ENCODE results near the gene NAMPT. TPM values are rescaled to one million over a fixed set of nuclear protein-coding genes. Genes with fewer than 3 reads are reported as not detected.

Gene NAMPT
- total RNA-seq, 4 donors from 2014 or later = 91.8 to 99.5 (median 97.5) TPM

DNA sequence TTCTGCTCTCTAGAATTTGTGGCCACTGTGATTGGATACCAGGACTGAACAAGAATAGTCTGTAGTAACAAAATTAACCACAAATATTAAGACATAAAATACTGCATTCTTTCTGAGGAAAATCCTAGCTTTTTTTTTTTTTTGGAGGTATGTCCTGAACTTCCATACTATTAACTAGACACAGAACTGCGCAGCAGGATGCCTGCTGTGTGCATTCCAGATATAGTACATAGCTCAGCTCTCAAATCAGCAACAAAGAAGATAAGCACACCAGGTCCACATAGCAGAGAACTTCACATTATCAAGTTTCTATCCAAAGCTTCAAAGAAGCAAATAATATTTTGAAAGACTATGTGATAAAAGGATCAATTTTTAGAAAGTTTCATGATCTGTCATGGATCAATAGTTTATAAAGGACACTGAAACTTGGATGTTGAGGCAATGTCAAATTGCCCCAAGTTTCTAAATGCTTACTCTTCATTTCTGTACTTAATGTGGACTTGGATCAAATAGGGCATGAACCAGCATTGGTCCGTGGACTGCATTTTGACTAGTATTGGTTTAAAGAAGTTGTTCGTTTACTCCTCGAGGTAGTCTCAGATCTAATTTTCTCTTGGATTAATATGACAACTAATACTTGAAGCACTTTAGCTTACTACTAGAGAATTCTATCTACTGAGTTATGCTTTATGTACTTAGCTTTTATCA lies 15.4 kb downstream of the NAMPT start:
- no peak overlapping the region for H3K4me3 ChIP-seq
- H3K36me3 ChIP-seq = peaks cover 0 to 90% (median 0%) of the 10 kb centered on the region in 3 donors
- H3K27ac ChIP-seq = no peak overlapping the region
- no peaks in the 10 kb centered on the region for H3K27me3 ChIP-seq
- no peaks in the 10 kb centered on the region for H3K4me1 ChIP-seq
- TF ChIP-seq, protein P1, sequence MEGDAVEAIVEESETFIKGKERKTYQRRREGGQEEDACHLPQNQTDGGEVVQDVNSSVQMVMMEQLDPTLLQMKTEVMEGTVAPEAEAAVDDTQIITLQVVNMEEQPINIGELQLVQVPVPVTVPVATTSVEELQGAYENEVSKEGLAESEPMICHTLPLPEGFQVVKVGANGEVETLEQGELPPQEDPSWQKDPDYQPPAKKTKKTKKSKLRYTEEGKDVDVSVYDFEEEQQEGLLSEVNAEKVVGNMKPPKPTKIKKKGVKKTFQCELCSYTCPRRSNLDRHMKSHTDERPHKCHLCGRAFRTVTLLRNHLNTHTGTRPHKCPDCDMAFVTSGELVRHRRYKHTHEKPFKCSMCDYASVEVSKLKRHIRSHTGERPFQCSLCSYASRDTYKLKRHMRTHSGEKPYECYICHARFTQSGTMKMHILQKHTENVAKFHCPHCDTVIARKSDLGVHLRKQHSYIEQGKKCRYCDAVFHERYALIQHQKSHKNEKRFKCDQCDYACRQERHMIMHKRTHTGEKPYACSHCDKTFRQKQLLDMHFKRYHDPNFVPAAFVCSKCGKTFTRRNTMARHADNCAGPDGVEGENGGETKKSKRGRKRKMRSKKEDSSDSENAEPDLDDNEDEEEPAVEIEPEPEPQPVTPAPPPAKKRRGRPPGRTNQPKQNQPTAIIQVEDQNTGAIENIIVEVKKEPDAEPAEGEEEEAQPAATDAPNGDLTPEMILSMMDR (IDR thresholded peaks at IDR 0.05) = no peak
- TF ChIP-seq POLR2A (IDR thresholded peaks at IDR 0.05) = no peak
- no peak for DNase-seq
- no peaks in the 10 kb centered on the region for H3K9me3 ChIP-seq

DNA sequence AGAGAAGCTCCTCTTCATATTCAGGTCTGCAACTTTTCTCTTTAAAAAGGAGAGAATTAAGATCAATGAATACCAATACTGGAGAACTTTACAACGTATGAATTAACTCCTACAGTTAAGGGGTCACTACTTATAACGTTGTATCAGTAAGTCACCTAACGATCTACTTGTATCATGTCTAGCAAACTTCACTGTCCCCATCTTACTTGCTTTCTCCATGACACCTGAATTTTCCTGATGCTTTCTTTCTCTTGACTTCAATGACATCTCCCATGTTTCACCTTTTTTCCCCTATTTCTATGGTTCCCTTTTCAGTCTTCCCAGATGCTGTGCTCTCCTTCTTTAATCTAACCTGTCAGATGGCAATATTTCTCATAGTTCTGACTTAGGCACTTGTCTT lies 19.6 kb downstream of the NAMPT start:
- Histone ChIP-seq H3K4me3 (no peak overlapping the region), H3K27ac (no peak overlapping the region), H3K4me1 (peaks cover 0 to 13% (median 0%) of the 10 kb centered on the region in 4 donors), H3K36me3 (peaks cover 0 to 81% (median 0%) of the 10 kb centered on the region in 3 donors), H3K9me3 (no peaks in the 10 kb centered on the region), H3K27me3 (no peaks in the 10 kb centered on the region)
- DNase-seq = no peak
- no peak for TF ChIP-seq POLR2A (IDR thresholded peaks at IDR 0.05)
- TF ChIP-seq, protein P1 (IDR thresholded peaks at IDR 0.05) = no peak

DNA sequence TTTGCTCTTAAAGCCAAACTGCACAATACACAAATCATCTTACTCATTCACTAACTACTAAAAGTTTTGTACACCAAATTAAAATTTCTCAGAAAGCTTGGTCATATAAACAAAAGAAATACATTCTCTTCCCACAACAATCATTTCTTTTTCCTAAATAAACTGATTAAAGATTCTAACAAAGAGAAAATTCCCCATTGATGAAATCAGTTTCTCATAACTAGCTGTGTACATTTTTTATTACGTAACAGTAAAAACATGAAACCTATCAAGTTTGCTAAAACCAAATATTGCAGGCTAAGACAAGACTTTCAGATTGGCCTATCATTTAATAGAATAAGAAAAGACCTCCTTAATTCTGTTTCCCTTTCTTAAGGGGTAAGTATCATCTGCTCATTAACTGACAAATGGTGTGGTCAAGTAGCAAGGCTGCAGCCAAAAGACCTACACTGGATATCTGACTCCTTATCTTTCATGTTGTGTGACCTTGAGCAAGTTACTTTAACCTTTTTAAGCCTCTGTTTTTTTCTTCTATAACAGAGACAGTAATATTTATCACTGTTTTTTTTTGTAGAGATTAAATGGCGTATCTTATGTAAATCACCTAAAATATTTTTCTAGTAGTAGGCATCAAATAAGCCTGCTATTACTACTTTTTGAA lies 22.4 kb downstream of the NAMPT start:
- Histone ChIP-seq H3K4me1 (peaks cover 0 to 13% (median 0%) of the 10 kb centered on the region in 4 donors), H3K4me3 (no peak overlapping the region), H3K27ac (no peak overlapping the region), H3K27me3 (no peaks in the 10 kb centered on the region), H3K36me3 (peaks cover 0 to 82% (median 4%) of the 10 kb centered on the region in 3 donors), H3K9me3 (no peaks in the 10 kb centered on the region)
- DNase-seq = no peak
- no peak for TF ChIP-seq POLR2A (IDR thresholded peaks at IDR 0.05)
- TF ChIP-seq, protein P1 (IDR thresholded peaks at IDR 0.05) = no peak

DNA sequence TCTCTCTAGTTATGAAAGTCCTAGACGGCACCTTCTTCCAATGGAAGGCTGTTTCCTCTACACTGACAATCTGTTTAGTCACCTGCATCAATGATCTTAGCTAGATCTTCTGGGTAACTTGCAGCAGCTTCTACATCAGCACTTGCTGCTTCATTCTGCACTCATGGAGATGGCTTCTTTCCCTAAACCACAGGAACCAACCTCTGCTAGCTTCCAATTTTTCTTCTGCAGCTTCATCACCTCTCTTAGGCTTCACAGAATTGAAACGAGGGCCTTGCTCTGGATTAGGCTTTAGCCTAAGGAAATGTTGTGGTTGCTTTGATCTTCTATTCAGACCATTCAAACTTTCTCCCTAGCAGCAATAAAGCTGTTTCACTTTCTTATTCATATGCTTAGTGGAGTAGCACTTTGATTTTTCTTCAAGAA lies 24.6 kb downstream of the NAMPT start:
- Histone ChIP-seq H3K4me3 (no peak overlapping the region), H3K4me1 (peaks cover 0 to 13% (median 0%) of the 10 kb centered on the region in 4 donors), H3K27me3 (no peaks in the 10 kb centered on the region), H3K9me3 (no peaks in the 10 kb centered on the region), H3K36me3 (peaks cover 0 to 78% (median 4%) of the 10 kb centered on the region in 3 donors), H3K27ac (peak overlapping the region in 1 of 4 donors; percentile 8)
- no peak for DNase-seq
- TF ChIP-seq POLR2A (IDR thresholded peaks at IDR 0.05) = no peak
- TF ChIP-seq, protein P1 (IDR thresholded peaks at IDR 0.05) = no peak

DNA sequence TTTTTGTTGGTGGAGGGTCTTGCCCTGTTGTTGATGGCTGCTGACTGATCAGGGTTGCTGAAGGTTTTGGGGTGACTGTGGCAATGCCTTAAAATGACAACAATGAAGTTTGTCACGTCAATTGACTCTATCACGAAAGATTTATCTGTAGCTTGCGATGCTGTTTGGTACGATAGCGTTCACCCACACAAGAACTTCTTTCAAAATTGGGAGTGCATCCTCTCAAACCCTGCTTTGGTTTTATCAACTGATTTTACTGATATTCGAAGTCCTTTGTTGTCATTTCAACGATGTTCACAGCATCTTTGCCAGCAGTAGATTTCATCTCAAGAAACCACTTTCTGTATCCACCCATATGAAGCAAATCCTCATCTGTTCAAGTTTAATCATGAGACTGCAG lies 26.0 kb downstream of the NAMPT start:
- Histone ChIP-seq H3K36me3 (peaks cover 0 to 78% (median 4%) of the 10 kb centered on the region in 3 donors), H3K4me3 (no peak overlapping the region), H3K9me3 (no peaks in the 10 kb centered on the region), H3K27me3 (no peaks in the 10 kb centered on the region), H3K27ac (no peak overlapping the region), H3K4me1 (peaks cover 0 to 13% (median 0%) of the 10 kb centered on the region in 4 donors)
- no peak for TF ChIP-seq POLR2A (IDR thresholded peaks at IDR 0.05)
- TF ChIP-seq, protein P1 (IDR thresholded peaks at IDR 0.05) = no peak
- no peak for DNase-seq
